GM19240 (cell line): ENCODE data around the gene RAB11FIP4.
A peak's percentile ranks its signal among the peaks of the same experiment; 100 is the strongest.

Source experiments
- DNase-seq: peaks from one replicate; pipeline ENCODE4 v3.0.0; 2011; ENCODE audit warnings: low spot score; ENCODE audit not compliant: insufficient read length

Gene RAB11FIP4

GRCh38 chr17:31541559-31541958, 150.1 kb downstream of the RAB11FIP4 start:
- DNase-seq, result no peak

DNA sequence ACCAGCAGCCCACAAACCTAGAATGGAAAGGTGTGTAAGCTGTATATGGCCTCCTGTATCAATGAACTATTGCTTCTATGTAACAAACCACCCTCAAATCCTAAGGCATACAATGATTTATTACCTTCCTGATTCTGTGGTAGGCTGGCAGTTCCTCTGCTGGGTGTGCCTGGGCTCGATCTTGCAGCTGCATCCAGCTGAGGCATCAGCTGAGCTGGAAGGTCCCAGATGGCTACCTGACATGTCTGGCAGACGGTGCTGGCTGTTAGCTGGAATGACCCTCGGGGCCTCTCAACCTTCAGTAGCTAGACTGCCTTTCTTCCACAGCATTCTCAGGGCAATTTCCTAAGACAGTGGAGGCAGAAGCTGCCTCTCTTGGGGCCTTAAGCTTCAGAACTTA, 152.7 kb downstream of the RAB11FIP4 start:
- no peak for DNase-seq

DNA sequence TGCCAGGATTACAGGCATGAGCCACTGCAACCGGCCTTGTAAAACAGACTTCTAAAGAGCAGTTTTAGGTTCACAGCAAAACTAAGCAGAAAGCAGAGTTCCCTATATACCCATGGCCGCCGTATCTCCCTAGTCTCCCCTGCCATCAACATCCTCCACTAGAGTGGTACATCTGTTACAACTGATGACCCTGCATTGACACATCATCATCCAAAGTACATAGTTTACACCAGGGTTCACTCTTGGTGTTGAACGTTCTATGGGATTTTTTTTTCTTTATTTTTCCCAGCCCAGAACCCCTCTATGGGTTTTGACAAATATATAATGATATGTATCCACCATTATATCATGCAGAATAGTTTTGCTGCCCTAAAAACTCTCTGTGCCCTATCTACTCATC, 155.2 kb downstream of the RAB11FIP4 start:
- DNase-seq, result no peak

DNA sequence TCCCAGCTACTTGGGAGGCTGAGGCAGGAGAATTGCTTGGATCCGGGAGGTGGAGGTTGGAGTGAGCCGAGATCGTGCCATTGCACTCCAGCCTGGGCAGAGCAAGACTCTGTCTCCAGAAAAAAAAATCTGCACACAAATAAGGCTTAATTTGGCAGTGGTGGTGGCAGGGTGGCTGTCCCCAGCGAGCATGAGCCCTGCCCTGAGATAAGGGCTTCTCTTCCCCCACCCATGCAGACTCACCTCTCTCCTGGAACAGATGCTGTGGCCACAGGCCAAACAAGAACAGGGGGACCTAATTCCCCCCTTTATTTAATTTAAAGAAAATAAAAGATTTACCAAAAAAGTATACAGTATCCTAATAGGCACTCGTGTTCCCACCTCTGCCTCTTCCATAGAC, 157.2 kb downstream of the RAB11FIP4 start:
- DNase-seq, result no peak

GRCh38 chr17:31549121-31549524, 157.6 kb downstream of the RAB11FIP4 start:
- no peak for DNase-seq

GRCh38 chr17:31549525-31550388, 158.3 kb downstream of the RAB11FIP4 start:
- DNase-seq, result peak; percentile 72

DNA sequence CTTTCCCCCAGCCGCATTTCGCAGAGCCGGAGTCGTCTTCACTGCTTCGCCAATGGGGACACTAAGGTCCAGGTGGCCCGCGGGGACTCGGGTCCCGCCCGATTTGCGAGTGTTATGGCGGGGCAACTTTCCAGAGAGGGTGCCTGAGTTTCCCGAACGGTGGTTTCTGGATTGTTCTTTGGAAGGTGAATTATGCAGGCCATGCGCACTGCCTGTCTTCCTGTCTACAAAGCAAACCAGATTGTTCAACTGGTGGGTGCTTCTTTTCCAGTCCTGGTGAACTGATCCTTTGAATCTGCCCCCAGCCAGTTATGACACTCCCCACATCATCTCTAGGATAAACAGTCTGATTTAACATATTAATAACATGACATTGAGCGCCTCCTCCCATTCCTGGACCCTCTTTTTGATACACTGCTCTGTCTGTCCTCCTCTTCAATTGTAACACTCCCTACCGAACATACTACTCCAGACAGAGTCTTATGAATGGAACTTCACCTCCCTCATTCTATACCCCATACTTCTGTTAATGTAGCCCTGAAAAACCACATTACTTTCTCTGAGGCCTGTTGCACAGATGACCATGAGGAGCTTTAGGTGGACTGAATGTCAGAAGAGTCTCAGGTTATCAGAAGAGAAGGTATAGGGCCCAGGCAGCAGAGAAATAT, 159.0 kb downstream of the RAB11FIP4 start:
- DNase-seq, result no peak

DNA sequence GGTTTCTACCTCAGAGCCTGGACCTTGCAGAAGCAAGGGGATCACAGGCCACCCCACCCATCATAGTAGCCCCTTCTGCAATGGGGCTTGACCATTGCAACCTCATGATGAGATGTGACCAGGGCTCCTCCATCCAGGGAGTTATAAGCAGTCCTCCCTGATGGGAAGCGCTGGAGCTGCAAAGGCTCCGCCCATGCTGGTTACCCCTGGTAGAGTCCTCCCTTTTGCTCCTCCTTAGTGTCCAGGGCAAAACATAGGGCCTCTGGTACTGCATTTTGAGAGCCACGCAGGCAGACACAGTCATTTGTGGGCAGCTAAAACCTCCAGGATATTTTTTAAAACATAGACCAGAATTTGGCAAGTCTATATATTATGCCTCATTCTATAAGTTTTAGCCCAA, 161.1 kb downstream of the RAB11FIP4 start:
- DNase-seq, result no peak

GRCh38 chr17:31553506-31553905, 162.0 kb downstream of the RAB11FIP4 start:
- no peak for DNase-seq

DNA sequence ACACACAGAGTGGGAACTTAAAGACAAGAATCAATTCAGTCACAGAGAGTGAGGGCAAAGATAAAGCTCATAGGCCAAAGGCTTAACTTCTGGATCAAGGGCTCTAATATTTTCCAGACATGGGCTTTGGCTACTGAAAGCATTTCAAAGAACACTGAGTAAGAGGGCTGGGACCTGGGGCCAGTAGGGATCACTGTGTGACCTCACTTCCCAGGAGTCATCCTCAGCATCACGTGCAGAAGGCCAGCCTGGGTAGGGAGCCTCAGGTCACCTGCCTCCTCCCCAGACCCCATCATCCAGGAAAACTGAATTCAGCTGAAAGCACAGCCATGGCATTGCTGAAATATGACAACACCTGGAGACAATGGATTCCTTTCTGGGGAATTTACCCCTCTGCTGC, 163.5 kb downstream of the RAB11FIP4 start:
- no peak for DNase-seq

DNA sequence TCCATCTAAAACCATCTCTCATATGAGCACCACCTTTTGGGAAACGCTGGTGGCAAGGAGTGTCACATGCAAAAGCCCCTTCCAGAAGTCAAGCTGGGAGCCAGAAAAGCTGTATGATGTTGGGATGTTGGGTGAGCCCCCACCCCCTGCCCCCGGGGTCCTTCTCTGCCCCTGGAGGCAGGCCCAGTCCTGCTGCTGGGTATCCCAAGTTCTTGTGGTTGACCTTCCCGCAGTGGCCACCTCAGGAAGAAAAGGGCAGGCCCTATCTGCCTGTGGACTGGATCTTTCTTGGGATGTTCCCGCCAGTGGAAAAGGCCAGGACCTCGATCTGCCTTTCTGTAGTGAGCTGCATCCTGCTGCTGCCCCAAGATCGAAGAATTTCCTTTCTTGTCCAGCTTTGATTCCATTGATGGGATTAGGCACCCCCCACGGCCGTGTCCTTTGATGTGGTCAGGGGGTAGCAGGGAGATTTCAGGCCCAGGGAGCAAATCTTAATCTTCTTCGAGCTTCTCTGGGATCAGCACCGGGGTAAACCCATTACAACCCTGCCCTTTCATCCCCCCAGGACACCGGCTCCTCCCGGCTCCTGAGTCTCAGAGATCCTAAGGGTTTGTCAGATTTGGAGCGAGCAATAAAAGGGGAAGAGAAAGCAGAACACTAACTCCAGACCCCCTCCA, 165.6 kb downstream of the RAB11FIP4 start:
- DNase-seq, result no peak

- DNase-seq, result peak; percentile 64
These were observed 167.5 kb downstream of the RAB11FIP4 start for GRCh38 chr17:31558748-31559583.

DNA sequence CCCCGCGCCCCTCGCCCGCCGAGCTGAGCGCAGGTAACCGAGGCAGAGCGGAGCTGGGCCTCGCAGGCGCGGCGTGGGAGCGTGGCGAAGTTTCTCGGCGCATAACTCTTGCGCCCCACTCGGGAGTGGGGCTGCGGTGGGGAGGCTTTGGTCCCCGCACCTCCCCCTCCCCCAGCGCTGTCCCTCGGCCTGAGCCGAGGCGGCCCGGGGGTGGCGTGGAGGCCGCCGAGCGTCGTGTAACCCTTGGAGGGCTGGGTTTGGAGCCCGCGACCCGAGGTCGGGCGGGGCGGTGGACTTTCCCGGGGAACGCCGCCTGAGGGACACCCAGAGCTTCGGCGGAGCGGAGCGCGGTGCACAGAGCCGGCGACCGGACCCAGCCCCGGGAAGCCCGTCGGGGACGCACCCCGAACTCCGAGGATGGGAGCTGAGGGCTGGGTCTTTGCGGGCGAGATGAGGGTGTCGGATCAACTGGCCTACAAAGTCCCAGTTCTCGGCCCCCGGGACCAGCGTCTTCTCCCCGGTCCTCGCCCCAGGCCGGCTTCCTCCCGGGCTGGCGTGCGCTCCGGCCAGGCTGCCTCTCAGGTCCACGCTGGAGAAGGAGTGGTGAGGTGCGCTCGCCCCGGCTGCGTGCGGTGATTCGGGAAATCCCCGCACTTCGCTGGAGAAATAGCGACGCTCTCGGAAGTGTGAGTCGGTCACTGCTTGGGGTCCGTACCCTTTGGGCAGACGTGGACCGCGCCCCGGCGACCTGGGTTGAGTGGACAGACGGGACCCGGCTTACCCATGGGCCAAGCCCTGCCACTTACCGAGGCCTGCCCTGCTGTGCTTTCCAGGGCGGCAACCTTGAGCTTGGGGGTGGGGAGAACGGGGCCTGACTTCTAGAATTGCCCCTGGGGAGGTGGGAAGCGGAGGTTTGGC, 168.4 kb downstream of the RAB11FIP4 start:
- no peak for DNase-seq

DNA sequence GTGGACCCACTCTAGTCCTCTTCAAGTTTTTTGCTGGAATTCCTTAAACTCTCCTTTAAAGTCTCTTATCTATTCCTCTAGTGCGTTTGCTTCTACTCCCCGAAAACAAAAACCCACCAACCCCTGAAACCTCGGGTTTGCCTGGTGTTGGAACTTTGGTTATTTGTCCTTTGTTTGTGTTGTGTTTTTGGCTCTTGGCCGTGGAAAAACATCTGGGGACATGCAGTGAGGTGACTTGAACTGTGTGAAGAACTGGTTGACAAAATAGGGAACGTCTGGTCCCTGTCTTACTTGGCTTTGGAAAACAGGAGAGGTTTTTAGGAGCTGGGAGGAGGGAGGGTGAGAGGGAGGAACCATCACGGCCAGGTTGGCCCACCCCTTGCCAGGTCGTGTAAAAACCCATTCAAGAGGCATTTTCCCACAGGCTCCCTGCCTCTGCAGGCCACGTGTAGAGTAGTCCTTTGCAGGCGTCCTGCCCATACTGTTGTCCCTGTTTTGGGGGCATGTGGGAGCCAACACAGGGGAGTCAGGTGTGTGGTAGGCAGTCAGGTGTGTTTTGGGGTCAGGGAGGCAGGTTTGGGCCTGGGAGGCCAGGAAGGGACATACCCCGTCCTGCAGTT, 169.3 kb downstream of the RAB11FIP4 start:
- no peak for DNase-seq

DNA sequence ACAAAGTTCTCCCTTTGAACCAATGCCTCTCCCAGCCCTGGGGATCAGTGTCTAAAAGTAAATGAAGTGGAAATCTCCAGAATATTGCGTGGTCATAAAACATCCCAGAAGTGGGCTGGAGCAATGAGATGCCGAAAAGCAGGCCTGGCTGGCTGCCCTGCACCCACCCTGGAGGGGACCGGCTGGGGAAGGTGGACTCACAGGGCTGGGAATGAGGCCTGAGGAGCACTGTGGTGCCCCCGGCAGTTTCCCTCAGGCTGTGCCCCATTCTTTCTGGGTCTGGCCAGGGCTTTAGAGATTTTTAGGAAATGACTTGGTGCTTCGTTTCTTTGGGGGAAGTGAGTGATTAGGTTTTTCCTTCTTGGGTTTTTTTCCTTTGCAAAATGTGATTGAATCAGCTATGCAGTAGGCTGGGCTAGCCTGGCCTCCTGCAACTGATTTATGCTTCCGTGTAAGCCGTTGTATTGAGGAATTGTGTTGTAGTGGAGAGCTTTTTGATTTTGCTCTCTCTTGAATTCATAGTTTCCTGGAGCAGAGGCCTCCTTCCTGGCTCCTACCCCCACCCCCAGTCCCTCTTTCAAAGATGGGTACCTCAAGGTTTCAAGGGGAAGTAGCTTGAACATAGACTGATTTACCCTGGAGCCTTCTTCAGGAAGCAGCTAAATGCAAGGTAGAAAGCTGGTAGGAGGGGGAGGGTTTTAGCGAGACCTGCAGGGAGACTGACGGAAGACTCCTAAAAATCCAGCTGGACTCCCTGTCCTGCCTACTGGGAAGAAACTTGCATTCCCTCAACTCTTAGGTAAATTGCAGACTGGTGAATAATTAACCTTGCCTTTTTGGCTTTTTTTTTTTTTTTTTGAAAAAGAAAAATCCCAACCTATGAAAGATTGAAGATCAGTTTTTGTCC, 170.2 kb downstream of the RAB11FIP4 start:
- no peak for DNase-seq

GRCh38 chr17:31562376-31562840, 170.9 kb downstream of the RAB11FIP4 start:
- DNase-seq, result no peak

DNA sequence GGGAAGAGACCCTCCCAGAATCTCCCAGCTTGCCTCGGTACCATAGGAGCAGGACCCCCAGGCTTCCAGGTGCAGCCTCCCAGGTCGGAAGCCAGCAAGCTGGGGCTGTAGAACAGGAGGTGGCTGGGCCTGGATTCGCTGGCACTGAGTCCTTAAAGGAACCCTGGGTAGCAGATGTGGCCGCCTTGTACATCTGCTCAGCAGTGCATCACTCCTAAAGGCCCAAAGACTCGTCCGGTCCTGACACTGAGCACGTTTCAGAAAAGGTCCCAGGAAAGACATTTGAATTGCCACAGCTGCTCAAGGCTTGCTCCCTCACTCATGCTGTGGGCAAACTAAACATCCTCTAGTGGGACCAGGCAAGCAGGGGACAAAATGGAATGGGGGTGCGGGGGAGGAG, 172.8 kb downstream of the RAB11FIP4 start:
- no peak for DNase-seq

DNA sequence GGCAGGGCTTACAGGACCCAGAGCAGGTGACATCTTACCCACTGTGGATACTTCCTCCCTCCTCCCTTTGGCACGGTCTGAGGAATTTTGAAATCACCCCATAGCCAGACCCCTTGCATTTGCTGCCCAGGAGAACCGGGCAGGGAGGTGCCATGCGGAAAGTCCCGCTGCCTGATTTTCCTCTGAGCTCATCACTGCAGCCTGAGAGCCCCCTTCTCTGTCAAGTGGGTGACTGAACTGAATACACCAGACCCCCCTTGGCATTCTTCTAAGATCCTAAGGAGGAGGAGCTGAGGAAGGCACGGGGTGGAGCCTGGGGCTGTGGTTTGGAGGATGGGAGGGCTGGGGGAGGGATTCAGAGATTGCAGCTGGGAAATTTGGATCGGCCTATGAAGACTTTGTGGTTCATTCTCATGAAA, 173.4 kb downstream of the RAB11FIP4 start:
- DNase-seq, result no peak

DNA sequence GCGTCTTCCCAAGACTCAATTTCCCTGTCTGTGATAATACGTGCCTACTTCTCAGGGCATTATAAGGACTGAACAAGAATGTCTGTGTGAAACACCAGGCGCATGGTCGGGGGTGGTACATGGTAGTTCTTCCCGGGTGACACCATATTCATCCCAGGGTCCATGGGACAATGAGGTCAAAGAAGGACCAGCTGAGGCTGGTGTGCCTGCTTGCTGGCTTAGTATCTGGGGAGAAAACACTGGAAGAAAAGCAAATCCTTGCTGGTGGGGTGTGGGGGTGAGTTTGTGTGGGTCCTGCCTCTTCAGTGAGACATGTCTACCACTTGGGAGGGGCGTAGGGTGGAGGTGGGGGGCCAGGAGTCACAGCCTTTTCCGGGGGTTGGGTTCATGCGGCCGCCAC, 174.2 kb downstream of the RAB11FIP4 start:
- no peak for DNase-seq
